ENCODE results near the gene BUD23.

- TF ChIP-seq CTCF (IDR thresholded peaks at IDR 0.05) (no peak), POLR2A (IDR thresholded peaks at IDR 0.05) (no peak)
Observed at GRCh38 chr7:73646785-73647724, 36.3 kb upstream of the BUD23 start.

All from heart left ventricle (tissue), 13 donors.